GM18502 (cell line): ENCODE measurements around the gene IDNK.

Experiments used
- ATAC-seq: cut with Tn5 transposase; IDR thresholded peaks from one replicate; pipeline ENCODE4 v1.9.1; 2021; ENCODE audit warnings: mild to moderate bottlenecking; ENCODE audit not compliant: unreplicated experiment, poor library complexity

IDNK gene

DNA sequence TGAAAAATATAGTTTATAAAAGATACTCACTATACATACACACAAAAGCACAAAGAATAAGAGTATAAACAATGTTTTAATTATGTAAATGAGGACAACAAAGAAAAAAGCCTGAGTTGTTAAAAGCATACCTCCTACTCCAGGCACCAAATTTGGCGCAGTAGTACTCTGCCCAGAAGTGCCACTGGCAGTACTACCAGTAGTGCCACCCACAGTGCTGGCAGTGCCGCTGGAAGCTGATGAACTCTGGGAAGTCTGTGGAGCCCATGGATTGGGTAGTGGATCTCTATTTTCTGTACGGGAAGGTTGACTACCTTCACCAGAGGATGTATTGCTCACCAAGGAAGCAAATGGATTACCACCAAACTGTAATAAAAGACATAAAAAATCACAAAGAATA, 54.7 kb downstream of the IDNK start:
- no peak for ATAC-seq

DNA sequence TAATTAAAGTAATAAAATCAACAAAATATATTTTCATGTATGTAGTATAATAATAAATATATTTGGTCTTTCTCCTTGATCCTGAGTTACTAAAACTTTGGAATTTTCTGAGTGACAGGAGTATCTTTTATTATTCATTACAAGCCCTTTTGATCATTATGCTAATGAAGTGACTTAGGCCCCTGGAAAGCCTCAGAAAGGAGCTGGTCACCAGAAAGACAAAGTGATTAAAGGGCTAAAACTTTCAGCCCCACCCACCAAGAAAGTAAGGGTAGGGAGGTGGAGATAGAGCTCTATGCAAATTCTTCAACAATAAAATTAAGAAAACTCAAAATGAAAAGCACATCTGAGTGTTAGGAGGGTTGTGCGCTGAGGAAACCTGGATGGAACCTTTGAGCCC, 57.3 kb downstream of the IDNK start:
- no peak for ATAC-seq

DNA sequence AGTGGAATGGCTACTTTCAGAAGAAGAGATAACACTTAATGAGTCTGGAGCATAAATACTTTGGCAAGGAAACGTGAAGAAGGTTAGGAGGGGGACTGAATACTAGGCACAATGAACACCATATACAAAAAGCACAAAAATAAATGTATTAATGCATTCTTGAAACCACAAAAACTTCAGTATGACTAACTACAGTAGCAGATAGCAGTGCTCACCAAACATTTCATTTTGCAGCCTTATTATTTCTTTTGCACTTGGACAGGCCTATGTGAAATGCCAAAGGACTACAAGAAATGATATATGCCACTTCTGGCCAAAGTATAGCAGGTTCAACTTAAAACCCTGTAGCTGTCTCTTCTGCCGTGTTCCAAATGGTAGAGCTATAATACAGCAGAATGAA, 58.5 kb downstream of the IDNK start:
- peak; percentile 53 for ATAC-seq

DNA sequence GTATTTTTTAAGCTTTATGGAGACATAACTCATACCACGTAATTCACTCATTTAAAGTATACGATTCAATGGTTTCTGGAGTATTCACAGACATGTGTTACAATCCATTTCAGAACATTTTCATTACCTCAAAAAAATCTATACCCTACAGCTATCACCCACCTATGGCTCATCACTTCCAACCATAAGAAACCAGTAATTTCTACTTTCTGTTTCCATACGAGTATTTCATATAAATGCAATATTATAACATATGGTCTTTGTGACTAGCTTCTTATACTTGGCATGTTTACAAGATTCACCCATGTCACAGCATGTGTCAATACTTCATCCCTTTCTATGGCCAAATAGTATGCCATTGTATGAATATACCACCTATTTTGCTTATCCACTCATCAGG, 66.0 kb downstream of the IDNK start:
- no peak for ATAC-seq

DNA sequence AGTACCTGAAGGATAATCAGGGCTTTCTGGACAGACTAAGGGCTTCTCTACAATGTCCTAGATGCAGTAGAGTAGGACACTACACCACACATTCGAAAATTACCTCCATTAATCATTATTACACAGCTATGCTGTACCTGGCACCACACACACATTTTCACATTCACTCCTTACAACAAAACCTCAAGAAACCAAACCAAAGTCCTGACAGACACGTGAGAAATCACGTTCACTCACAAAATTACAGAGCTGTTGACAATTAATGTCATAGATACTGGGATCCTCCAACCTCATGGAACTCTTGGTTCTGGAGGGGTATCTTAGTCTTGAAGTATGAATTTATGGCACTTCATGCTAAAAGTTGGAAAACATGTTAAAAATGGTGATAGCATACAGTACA, 68.5 kb downstream of the IDNK start:
- no peak for ATAC-seq
